ENCODE results near the gene FH. TPM values are rescaled to one million over a fixed set of nuclear protein-coding genes. Genes with fewer than 3 reads are reported as not detected.

FH gene
- total RNA-seq, 2 experiments from 2014 or later = 44.0 to 72.1 TPM

- no peak for DNase-seq (ENCODE audit: low spot score)
These were observed 62.1 kb downstream of the FH start for GRCh38 chr1:241457421-241457820.

GRCh38 chr1:241456743-241457142 is 62.8 kb downstream of the FH start:
- POLR2A ChIA-PET = no interaction called here
- Histone ChIP-seq H3K9me3 (ENCODE audit: low read length) (no peaks in the 10 kb centered on the region), H3K79me2 (ENCODE audit: insufficient read depth, low read depth, low read length) (no peaks in the 10 kb centered on the region), H2AFZ (ENCODE audit: low read length) (no peak overlapping the region), H3K4me2 (ENCODE audit: low read length) (no peak overlapping the region), H3K4me1 (ENCODE audit: insufficient read depth, low read length, poor library complexity, severe bottlenecking) (no peaks in the 10 kb centered on the region), H4K20me1 (ENCODE audit: insufficient read depth, low read length) (no peaks in the 10 kb centered on the region), H3K4me3 (ENCODE audit: low read depth, low read length, poor library complexity, severe bottlenecking) (no peak overlapping the region), H3K27ac (ENCODE audit: low read depth, low read length, poor library complexity, severe bottlenecking) (no peak overlapping the region), H3K9me2 (ENCODE audit: insufficient read depth, low read length) (no peaks in the 10 kb centered on the region), H3K36me3 (ENCODE audit: insufficient read depth, low read length) (no peaks in the 10 kb centered on the region)
- BruUV-seq (replicated peaks) = no TSS peak
- intact Hi-C loops (cut with micrococcal nuclease; ENCODE audit: unreplicated experiment) = no loop called here
- CTCF ChIA-PET (ENCODE audit: unreplicated experiment) = no interaction called here
- DNase-seq (ENCODE audit: low spot score) = no peak
- no peak for TF ChIP-seq EZH2phosphoT487 (IDR thresholded peaks at IDR 0.05; ENCODE audit: borderline replicate concordance, low read depth, low read length)
- no peak for TF ChIP-seq CTCF (conservative IDR thresholded peaks at IDR 0.05; ENCODE audit: low read length)

More at GRCh38 chr1:241457421-241457820, 62.1 kb downstream of the FH start:
- intact Hi-C loops (cut with micrococcal nuclease; ENCODE audit: unreplicated experiment) = no loop called here
- Histone ChIP-seq H3K4me3 (ENCODE audit: low read depth, low read length, poor library complexity, severe bottlenecking) (no peak overlapping the region), H3K4me1 (ENCODE audit: insufficient read depth, low read length, poor library complexity, severe bottlenecking) (no peaks in the 10 kb centered on the region), H4K20me1 (ENCODE audit: insufficient read depth, low read length) (no peaks in the 10 kb centered on the region), H3K4me2 (ENCODE audit: low read length) (no peak overlapping the region), H3K27ac (ENCODE audit: low read depth, low read length, poor library complexity, severe bottlenecking) (no peak overlapping the region), H2AFZ (ENCODE audit: low read length) (no peak overlapping the region), H3K36me3 (ENCODE audit: insufficient read depth, low read length) (no peaks in the 10 kb centered on the region), H3K9me2 (ENCODE audit: insufficient read depth, low read length) (no peaks in the 10 kb centered on the region), H3K9me3 (ENCODE audit: low read length) (no peaks in the 10 kb centered on the region), H3K79me2 (ENCODE audit: insufficient read depth, low read depth, low read length) (no peaks in the 10 kb centered on the region)
- POLR2A ChIA-PET = no interaction called here
- no peak for TF ChIP-seq CTCF (conservative IDR thresholded peaks at IDR 0.05; ENCODE audit: low read length)
- TF ChIP-seq EZH2phosphoT487 (IDR thresholded peaks at IDR 0.05; ENCODE audit: borderline replicate concordance, low read depth, low read length) = no peak
- BruUV-seq (replicated peaks) = no TSS peak
- CTCF ChIA-PET (ENCODE audit: unreplicated experiment) = no interaction called here

DNA sequence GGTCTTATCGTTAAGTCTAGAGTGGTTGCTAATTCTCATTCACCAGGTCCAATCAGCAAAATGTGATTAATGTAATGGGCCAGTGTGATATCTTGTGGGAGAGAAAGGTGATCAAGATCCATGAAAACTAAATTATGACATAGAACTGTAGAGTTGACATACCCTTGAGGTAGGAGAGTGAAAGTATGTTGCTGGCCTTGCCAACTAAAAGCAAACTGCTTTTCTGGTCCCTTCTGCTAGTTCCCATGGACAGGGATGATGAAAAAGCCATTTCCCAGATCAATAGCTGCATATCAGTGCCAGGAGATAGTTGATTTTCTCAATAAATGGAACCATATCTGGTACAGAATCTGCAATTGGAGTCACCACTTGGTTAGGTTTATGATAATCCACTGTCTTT is 65.8 kb downstream of the FH start:
- Histone ChIP-seq H3K27ac (ENCODE audit: low read depth, low read length, poor library complexity, severe bottlenecking) (no peak overlapping the region), H3K4me3 (ENCODE audit: low read depth, low read length, poor library complexity, severe bottlenecking) (no peak overlapping the region), H2AFZ (ENCODE audit: low read length) (no peak overlapping the region), H3K9me2 (ENCODE audit: insufficient read depth, low read length) (no peaks in the 10 kb centered on the region), H4K20me1 (ENCODE audit: insufficient read depth, low read length) (no peaks in the 10 kb centered on the region), H3K79me2 (ENCODE audit: insufficient read depth, low read depth, low read length) (no peaks in the 10 kb centered on the region), H3K9me3 (ENCODE audit: low read length) (no peaks in the 10 kb centered on the region), H3K4me1 (ENCODE audit: insufficient read depth, low read length, poor library complexity, severe bottlenecking) (no peaks in the 10 kb centered on the region), H3K36me3 (ENCODE audit: insufficient read depth, low read length) (no peaks in the 10 kb centered on the region), H3K4me2 (ENCODE audit: low read length) (no peak overlapping the region)
- intact Hi-C loops (cut with micrococcal nuclease; ENCODE audit: unreplicated experiment) = no loop called here
- no TSS peak for BruUV-seq (replicated peaks)
- no peak for TF ChIP-seq CTCF (conservative IDR thresholded peaks at IDR 0.05; ENCODE audit: low read length)
- TF ChIP-seq EZH2phosphoT487 (IDR thresholded peaks at IDR 0.05; ENCODE audit: borderline replicate concordance, low read depth, low read length) = no peak
- ChIA-PET CTCF (ENCODE audit: unreplicated experiment) (no interaction called here), POLR2A (no interaction called here)
- DNase-seq (ENCODE audit: low spot score) = no peak

Data from OCI-LY7 (cell line).